Stimulated activated CD4-positive, alpha-beta T cell treated with anti-CD3 and anti-CD28 coated beads, Interleukin-4, amount 100 ng/mL, for 1 hour (primary cell): ENCODE data around the gene TMPRSS3.

Experiments
- DNase-seq: peaks from one replicate; pipeline ENCODE4 v3.0.0-alpha.2; 2020

TMPRSS3 gene

GRCh38 chr21:42330380-42331371 is 65.2 kb downstream of the TMPRSS3 start:
- DNase-seq: no peak

DNA sequence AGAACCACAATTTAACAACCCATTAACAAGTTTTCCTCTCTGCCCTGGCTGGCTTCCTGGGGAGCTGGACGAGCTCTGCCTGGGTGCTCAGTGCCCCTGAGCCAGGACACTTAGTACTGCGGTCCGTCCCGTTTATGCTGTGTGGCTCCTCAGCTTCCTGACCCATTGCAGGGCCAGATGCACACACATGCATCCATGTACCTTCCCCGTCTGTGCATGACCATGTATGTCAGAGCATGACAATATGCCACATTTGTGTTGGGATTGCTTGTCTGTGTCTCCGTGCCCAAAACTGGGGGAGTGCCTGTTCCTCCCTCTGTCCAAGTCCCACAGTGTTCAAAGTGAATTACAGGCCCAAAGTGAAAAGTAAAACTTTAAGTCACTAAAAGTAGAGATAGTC is 71.0 kb downstream of the TMPRSS3 start:
- DNase-seq: no peak
